GM12873 (cell line): Measurements from ENCODE around the gene ADAM12.

Experiments used
- TF ChIP-seq, protein P1 (sequence below): IDR thresholded peaks from 2 replicates; pipeline ENCODE4 v1.5.1; 2012; ENCODE audit warnings: low read depth, mild to moderate bottlenecking, moderate library complexity, low read length, control low read depth; ENCODE audit not compliant: insufficient read depth; ENCODE audit errors: missing control alignments

The ADAM12 gene

DNA sequence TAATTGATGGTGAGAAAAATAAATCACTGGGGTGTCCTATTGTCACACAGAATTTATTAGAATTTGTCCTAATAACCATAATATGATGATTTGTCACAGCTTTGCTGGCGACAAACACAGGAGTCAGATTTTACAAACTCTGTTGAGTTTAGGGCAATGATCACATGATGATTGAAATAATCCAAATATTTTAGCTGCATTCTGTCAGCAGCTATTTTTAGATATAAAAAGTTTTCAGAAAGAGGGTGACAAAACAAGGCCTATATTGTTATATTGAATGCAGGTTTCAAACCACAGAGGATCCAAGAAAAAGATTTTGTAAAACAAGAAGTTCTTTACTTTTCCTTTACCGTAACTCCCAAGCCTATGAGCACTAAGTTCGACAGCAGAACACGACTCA, 178.8 kb downstream of the ADAM12 start:
- TF ChIP-seq, protein P1, sequence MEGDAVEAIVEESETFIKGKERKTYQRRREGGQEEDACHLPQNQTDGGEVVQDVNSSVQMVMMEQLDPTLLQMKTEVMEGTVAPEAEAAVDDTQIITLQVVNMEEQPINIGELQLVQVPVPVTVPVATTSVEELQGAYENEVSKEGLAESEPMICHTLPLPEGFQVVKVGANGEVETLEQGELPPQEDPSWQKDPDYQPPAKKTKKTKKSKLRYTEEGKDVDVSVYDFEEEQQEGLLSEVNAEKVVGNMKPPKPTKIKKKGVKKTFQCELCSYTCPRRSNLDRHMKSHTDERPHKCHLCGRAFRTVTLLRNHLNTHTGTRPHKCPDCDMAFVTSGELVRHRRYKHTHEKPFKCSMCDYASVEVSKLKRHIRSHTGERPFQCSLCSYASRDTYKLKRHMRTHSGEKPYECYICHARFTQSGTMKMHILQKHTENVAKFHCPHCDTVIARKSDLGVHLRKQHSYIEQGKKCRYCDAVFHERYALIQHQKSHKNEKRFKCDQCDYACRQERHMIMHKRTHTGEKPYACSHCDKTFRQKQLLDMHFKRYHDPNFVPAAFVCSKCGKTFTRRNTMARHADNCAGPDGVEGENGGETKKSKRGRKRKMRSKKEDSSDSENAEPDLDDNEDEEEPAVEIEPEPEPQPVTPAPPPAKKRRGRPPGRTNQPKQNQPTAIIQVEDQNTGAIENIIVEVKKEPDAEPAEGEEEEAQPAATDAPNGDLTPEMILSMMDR, result no peak

DNA sequence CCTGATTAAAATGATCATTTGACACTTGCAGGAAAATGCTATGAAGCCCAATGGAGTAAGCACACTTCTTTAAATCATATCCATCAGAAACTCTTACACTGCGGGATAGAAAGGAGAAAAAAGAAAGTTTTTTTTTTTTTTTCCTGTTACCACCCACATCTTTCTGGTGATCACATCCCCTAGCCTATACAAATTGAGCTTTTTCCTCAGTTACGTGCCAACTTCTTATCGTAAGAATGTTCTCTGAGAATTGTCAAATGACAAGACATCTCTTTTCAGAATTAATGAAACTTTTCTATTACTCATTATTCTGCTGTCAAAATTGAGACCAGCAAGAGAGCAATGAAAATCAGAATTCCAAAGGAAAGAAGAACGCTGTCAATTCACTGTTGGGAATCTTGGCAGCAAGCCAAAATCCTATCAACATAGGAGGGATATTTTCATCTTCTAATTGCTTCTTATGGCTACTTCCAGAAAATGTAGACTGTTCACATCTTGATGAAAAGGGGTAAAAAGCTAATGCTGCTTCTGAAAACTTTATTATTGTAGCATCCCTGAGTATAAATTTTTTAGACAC, 179.5 kb downstream of the ADAM12 start:
- TF ChIP-seq, protein P1, result no peak

DNA sequence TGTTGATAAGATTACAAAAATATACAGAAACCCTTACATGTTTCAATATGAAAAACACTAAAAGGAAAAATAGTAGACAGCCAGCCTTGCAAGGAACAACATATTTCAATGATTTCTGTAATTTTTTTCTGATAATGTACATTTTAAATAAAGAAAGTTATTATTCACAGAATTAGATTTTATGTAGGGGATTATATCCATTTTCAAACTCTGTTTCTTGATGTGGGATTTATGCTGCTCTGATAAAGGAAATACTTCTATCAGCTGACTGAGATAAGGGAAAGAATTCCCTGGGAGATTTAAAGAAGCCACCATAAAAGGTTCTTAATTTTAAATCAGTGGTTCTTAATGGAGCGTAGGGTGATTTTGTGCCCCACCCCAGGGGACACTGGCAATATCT, 180.4 kb downstream of the ADAM12 start:
- TF ChIP-seq, protein P1, result no peak

DNA sequence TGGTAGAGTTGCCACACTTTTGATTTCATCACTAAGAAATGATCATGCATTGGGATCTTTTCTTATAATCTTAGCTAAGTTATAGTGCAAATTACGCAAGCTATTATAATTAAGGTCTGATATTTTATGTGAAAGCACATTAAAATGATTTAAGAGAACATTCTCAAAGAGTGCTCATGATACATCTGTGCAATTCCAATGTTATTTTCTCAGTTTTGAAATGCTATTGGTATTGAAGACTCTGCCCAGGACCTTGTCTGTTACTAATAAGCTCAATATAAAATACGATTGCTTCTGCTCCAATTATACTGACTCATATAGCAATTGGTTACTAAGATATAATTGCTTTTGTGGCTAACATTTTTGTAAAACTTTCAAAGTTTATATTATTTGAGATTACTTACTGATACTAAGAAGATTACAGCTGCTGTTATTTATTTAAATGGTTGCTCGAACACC, 180.9 kb downstream of the ADAM12 start:
- TF ChIP-seq, protein P1, result no peak

DNA sequence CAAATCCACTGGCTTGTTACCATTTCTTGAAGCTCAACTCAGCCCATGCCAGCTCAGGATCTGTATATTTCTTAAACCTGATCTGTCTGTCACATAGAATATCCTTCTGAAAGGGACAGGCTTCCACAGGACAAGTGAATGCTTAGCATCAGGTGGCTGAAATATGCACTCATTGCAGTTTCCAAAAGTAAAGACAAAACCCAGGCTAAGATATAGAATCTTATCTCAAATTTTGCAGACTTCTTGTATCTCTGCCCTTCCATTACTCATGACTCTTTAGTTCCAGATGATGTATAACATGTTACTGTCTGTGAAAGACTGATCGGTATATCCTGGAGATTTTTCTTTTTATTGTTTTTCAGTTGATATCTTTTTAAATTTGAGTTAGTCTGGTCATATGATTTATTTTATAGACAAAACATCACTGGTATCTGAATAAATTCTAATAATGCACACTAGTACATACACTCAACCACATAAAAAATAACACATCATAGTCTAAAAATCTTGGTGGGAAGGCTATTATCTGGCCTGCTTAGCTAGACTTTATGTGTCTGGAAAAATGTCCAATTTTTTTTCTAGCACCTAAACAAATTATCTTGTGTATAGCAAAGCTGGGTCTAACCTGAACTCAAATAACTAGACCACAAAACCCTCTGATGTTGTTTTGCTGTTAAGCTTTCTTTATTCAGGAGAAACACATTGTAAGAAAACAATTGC, 182.6 kb downstream of the ADAM12 start:
- TF ChIP-seq, protein P1, result no peak

DNA sequence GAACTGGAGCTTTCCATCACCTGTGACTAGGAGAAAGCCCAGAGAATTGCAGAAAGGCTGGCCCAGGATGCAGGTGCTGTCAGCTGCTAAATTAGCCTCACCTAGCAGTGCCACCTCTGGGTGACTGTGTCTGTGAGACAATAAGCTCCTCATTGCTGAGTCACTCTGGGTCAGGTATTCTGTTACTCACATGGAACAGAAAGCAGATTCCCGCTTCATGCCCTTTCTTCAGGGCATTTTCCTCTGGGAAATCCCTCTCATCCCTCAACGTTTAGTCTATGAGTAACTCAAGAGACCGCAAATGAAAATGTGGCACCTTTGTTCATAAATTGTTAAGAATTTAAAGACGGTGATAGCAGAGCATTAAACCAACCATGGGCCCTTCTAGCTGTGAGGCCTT, 184.0 kb downstream of the ADAM12 start:
- TF ChIP-seq, protein P1, result no peak

DNA sequence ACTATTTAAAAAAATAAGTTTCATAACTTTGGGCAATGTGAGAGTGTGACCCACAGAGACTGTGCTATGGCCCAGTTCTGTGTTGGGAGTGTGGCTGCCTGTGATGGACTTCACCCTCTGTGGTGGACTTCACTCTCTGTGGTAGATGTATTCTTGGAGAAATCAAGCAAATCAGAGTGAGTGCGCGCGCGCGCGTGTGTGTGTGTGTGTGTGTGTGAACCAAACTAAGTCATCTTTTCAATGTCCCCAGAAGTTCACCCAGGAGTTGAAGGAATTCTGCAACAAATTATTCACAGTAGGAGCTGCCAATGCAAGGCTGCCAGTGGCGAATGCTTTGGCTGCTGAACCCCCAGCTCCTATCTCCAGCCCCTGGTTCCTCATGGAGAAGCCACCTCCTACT, 184.5 kb downstream of the ADAM12 start:
- TF ChIP-seq, protein P1, result no peak
